Gastrocnemius medialis (tissue), 4 donors: ENCODE results near the gene LRMDA. TPM values are rescaled to one million over a fixed set of nuclear protein-coding genes. Genes with fewer than 3 reads are reported as not detected.

Source experiments
- ATAC-seq, 2 donors: fragments of 150-250 bp; one replicate each; pipeline ENCODE4 v1.9.1; 2016
- DNase-seq, 2 donors: peaks; one replicate each; pipeline ENCODE4 v3.0.0-alpha.2; 2019
- H3K27ac ChIP-seq, 4 donors: fragments of 200-600 bp; sonication (generic); 1 replicate in 1 of 4; 2 replicates in 3 of 4; pipeline ENCODE4 v1.5.1; 2016 to 2018; ENCODE audit warnings: mild to moderate bottlenecking in 2 of 4, moderate library complexity in 1 of 4
- H3K27me3 ChIP-seq, 3 donors: fragments of 200-600 bp; sonication (generic) in 2 of 3; 1 replicate in 1 of 3; 2 replicates in 2 of 3; pipeline versions ENCODE4 v1.5.1 to v1.6.0; 2016 to 2019; ENCODE audit warnings: mild to moderate bottlenecking in 1 of 3, moderate library complexity in 1 of 3
- H3K36me3 ChIP-seq, 2 donors: fragments of 200-600 bp; sonication (generic) in 1 of 2; one replicate each; pipeline ENCODE4 v1.5.1; 2017 to 2018
- H3K4me1 ChIP-seq, 2 donors: fragments of 200-600 bp; sonication (generic) in 1 of 2; one replicate each; pipeline ENCODE4 v1.5.1; 2016 to 2017; ENCODE audit warnings: mild to moderate bottlenecking in 2 of 2
- H3K4me3 ChIP-seq, 4 donors: fragments of 200-600 bp; sonication (generic) in 3 of 4; 1 replicate in 1 of 4; 2 replicates in 3 of 4; pipeline ENCODE4 v1.5.1; 2016 to 2019; ENCODE audit warnings: mild to moderate bottlenecking in 2 of 4
- H3K9me3 ChIP-seq, 3 donors: fragments of 200-600 bp; sonication (generic) in 2 of 3; 1 replicate in 1 of 3; 2 replicates in 2 of 3; pipeline ENCODE4 v1.5.1; 2016 to 2019
- CTCF ChIP-seq, 5 experiments: fragments of 450-650 bp in 3 of 5; fragments of 200-600 bp in 2 of 5; sonication (generic) in 2 of 5; IDR thresholded peaks in 4 of 5; conservative IDR thresholded peaks in 1 of 5; 1 replicate in 4 of 5; 2 replicates in 1 of 5; pipeline ENCODE4 v1.5.1; 2016 to 2019; ENCODE audit warnings: antibody characterized with exemption in 5 of 5, mild to moderate bottlenecking in 3 of 5, moderate library complexity in 3 of 5
- POLR2A ChIP-seq, 2 donors: fragments of 450-650 bp; IDR thresholded peaks; one replicate each; pipeline ENCODE4 v1.6.1; 2017; ENCODE audit warnings: antibody characterized with exemption in 2 of 2, mild to moderate bottlenecking in 2 of 2, moderate library complexity in 2 of 2
- in situ Hi-C, 4 donors: fragments of 200-750 bp; cut with MboI; loops; one replicate each; pipeline versions ENCODE4 v1.15.0 to v1.8.0; 2017; ENCODE audit warnings: low sequenced_read_pairs in 4 of 4
- intact Hi-C: fragments of 100-400 bp; cut with DNase I; formaldehyde crosslinking; loops from one replicate; pipeline ENCODE4 v1.15.1; 2023; ENCODE audit warnings: low total_unique reads
- total RNA-seq, 4 donors: library from RNA; depleted of rRNA; stranded (reverse); fragments of >200 nt; gene quantifications; one replicate each; pipeline versions ENCODE4 v1.1.0 to v1.2.3, GENCODE V29; 2016

LRMDA gene
- total RNA-seq, 4 donors from 2014 or later: 0.80 to 4.5 (median 1.4) TPM

GRCh38 chr10:75565286-75566251 lies 134.1 kb downstream of the LRMDA start:
- ATAC-seq: no peak

GRCh38 chr10:75568450-75569130 lies 137.2 kb downstream of the LRMDA start:
- DNase-seq: no peak
- intact Hi-C loops: no loop called here
- no peaks in the 10 kb centered on the region for H3K27me3 ChIP-seq
- peaks cover 0 to 19% (median 0%) of the 10 kb centered on the region in 3 donors for H3K9me3 ChIP-seq
- no peak overlapping the region for H3K27ac ChIP-seq
- no peak overlapping the region for H3K4me3 ChIP-seq
- H3K36me3 ChIP-seq: no peaks in the 10 kb centered on the region
- H3K4me1 ChIP-seq: no peaks in the 10 kb centered on the region
- TF ChIP-seq POLR2A (IDR thresholded peaks at IDR 0.05): no peak
- TF ChIP-seq CTCF (IDR thresholded peaks at IDR 0.05 in 4 of 5, conservative IDR thresholded peaks at IDR 0.05 in 1 of 5): no peak
- in situ Hi-C loops: no loop called here
- no peak for ATAC-seq

More at GRCh38 chr10:75565286-75566251, 134.1 kb downstream of the LRMDA start:
- in situ Hi-C loops (no loop called here), intact Hi-C loops (no loop called here)
- no peaks in the 10 kb centered on the region for H3K27me3 ChIP-seq
- H3K9me3 ChIP-seq: no peaks in the 10 kb centered on the region
- H3K27ac ChIP-seq: no peak overlapping the region
- no peaks in the 10 kb centered on the region for H3K36me3 ChIP-seq
- no peaks in the 10 kb centered on the region for H3K4me1 ChIP-seq
- DNase-seq: no peak
- H3K4me3 ChIP-seq: no peak overlapping the region
- TF ChIP-seq POLR2A (IDR thresholded peaks at IDR 0.05): no peak
- TF ChIP-seq CTCF (IDR thresholded peaks at IDR 0.05 in 4 of 5, conservative IDR thresholded peaks at IDR 0.05 in 1 of 5): no peak

GRCh38 chr10:75569506-75569905 lies 138.1 kb downstream of the LRMDA start:
- no peaks in the 10 kb centered on the region for H3K36me3 ChIP-seq
- ATAC-seq: no peak
- H3K4me1 ChIP-seq: no peaks in the 10 kb centered on the region
- in situ Hi-C loops (no loop called here), intact Hi-C loops (no loop called here)
- TF ChIP-seq CTCF (IDR thresholded peaks at IDR 0.05 in 4 of 5, conservative IDR thresholded peaks at IDR 0.05 in 1 of 5): no peak
- no peak for TF ChIP-seq POLR2A (IDR thresholded peaks at IDR 0.05)
- H3K27ac ChIP-seq: no peak overlapping the region
- no peak overlapping the region for H3K4me3 ChIP-seq
- DNase-seq: no peak
- no peaks in the 10 kb centered on the region for H3K27me3 ChIP-seq
- peaks cover 0 to 21% (median 0%) of the 10 kb centered on the region in 3 donors for H3K9me3 ChIP-seq

- intact Hi-C loops: no loop called here
- ATAC-seq (no peak), DNase-seq (no peak)
- peaks cover 0 to 21% (median 0%) of the 10 kb centered on the region in 3 donors for H3K9me3 ChIP-seq
- no peak overlapping the region for H3K27ac ChIP-seq
- in situ Hi-C loops: no loop called here
- H3K4me1 ChIP-seq: no peaks in the 10 kb centered on the region
- no peak overlapping the region for H3K4me3 ChIP-seq
- H3K36me3 ChIP-seq: no peaks in the 10 kb centered on the region
- H3K27me3 ChIP-seq: no peaks in the 10 kb centered on the region
- TF ChIP-seq POLR2A (IDR thresholded peaks at IDR 0.05) (no peak), CTCF (IDR thresholded peaks at IDR 0.05 in 4 of 5, conservative IDR thresholded peaks at IDR 0.05 in 1 of 5) (no peak)
These were observed 141.1 kb downstream of the LRMDA start for GRCh38 chr10:75572478-75572877.
